Activated CD4-positive, alpha-beta T cell treated with anti-CD3 and anti-CD28 coated beads, Interleukin-2, amount 50 U/mL, for 16 hours (primary cell): ENCODE results near the gene KLF7.

Source experiments
- DNase-seq: peaks from one replicate; pipeline ENCODE4 v3.0.0-alpha.2; 2020

Gene KLF7

DNA sequence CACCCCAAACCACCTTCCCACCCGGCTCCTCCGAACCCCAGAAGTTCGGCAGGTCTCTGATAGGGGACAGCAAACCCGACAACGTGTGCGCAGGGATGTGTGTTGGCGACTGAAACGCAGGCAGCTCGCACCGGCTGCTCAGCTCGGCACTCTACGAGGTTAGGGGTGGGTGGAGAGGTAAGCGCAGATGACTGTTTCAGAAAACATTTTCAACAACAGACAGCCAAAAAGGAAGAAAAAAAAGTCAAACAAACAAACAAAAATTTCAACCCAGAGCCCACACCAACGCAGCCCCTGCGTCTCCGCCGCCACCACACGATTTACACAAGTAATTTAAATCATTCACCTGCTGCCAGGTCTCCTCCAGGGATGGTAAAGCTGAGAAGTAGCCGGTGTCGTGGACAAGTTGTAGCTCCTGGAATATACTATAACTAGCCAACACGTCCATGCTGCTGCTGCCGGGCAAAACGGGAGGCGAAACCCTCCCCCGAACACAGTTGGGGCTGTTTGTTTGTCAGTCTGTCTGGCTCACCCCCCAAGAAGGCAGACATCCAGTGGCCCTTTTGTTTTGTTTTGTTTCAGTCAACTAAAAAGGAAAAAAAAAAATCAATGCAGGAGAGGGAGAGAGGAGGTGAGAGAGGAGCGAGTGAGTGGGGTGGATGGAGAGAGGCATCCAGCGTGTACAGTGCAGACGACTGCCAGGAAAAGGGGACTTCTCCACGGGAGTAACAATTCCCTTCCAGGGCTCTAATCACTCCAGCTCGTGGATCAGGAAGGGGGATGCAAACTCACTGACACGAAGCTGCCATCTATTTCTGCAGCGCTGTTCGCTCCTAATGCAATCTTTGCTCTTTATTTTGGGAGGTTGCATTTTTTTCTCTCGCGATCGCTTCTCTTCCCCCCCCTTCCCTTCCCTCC, at the start of gene KLF7:
Gene KLF7 (minus strand): TSS at position 828 of the 918 bp plus-strand sequence. CDS start 380 bp downstream, at position 448.
- peak; percentile 50 for DNase-seq

DNA sequence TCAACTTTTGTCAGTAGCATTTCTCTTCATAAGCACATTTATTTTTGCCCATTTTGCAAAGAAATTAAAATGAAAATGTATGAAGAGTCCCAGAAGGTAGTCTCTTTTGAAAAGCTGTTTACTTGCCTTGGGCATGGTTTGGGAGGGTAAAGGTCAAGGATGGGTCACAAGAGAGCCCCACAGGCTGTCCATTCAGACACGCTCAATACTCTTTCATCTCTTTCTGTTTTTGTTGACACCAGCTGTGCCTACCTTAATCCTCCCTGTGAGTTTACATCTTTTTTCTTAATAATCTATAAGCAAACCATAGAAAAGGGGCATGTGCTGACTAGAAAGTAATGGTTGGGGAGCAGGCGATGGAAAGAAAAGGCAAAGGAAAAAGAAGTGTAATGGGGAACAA, 49.6 kb upstream of the KLF7 start:
- DNase-seq: no peak

DNA sequence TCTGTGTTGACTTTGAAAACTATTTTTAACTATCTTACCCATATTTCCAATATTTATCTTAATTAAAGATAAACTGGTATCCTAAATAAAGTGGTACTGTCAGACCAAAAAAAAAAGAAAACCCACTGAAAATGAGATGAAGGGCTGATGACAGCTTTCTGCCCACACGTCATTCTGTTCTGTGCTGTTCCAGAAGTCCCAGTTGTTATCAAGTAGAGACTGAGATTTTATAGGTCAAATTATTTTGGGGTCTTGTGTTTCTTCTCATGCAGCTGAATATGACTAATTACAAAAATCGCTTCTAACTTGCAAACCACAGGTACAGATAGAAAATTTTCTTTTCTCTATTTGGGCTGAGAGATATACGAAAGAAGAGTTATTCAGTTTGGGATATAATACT, 48.7 kb upstream of the KLF7 start:
- DNase-seq: no peak

DNA sequence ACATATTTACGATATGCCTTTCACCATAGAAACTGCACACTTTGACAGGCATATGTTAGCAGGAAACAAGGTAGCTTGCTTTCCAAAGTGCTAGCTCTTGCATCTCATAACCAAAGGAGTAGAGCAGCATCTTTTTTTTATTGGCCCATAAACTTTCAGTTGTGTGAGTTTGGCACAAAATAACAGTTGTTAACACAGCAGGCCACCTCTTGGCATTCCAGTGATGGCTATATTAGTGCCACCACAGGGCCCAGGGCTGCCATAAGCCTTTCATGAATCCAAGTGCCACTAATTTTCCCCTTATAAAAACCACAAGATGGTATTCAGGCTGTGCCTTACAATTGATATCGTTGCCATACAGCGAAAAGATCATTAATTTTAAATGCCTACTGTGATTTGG, 40.3 kb upstream of the KLF7 start:
- DNase-seq: no peak

DNA sequence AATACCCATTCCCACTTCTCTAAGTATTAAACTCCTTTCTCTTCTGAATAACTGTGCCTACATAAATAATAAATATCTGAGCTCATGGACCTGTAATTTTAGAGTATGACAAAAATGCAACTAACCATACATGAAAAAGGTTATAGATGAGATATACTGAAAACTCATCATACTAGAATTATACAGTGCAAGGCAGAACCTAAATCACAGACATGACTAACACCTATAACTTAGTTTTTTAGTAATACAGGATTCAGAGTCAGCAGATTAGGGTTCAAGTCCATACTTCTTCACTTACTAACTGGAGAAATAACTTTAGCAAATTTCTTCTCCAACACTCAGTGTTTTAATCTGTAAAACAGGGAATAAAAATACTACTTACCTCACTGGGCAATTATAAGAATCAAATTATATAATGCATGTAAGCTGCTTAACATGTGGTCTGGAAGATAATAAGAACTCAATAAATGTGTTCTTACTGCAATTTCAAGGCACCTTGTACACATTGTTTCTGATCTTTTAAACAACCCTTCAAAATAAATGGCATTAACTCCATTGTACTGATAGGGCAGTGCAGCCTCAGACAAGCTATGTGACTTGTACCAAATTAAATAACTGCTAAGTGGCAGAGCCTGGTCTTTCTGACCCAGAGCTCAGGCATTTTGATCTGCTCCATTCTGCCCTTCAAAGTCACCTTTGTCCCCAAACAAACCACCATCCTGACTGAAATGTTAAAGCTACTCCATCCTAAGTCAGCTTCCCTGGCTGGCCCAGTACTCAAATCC, 39.6 kb upstream of the KLF7 start:
- DNase-seq: no peak

DNA sequence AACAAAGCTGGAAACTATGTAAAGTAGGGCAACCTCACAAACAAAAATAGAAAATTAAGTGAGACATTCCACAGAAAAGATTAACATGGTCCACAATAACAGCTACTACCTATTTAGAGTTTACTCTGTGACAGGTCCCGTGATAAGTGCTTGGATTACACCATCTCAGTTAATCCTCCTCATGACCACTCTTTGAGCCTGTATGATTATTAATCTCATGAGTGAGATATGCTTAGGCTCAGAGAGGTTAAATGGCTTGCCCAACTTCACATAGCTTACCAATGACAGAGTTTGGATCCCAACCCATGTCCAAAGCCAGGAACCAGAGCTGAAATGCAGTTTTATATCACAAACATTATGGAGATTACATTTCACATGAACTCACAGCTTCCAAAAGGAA, 37.3 kb upstream of the KLF7 start:
- DNase-seq: no peak

DNA sequence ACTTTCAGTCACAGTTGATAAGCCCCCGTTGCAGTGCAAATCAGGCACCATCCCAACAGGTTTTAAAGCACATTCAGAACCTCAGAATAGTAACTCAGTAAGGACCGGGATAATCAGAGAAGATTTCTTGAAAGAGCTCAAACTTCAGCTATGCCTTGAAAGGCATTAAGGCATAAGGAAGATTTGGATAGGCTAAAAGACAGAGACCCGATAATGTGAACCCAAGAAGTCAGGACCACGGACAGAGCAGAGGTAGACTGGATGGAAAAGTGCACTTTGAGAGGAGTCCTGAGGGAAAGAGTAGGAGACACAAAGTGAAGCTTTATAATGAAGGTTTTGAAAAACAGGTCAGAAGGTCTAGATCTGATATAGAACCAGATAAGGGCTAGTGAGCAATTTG, 36.9 kb upstream of the KLF7 start:
- no peak for DNase-seq

DNA sequence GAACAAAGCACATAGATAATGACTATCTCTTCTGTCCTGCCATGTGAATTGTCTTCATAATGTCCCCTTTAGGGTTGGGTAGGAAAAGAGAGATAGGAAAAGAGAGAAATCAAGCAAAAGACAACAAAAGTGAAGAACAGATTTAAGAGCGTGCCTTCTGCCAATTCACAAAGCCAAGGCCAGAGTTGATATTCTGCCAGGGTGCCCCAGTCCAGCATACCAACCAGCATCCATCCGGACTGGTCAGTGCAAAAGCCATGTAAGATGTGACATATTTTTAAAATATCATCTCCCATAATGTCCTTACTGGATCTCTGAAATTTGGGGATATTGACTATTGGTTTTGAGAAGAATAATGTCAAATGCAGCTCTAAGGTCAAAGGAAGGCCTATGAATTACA, 35.7 kb upstream of the KLF7 start:
- DNase-seq: no peak

DNA sequence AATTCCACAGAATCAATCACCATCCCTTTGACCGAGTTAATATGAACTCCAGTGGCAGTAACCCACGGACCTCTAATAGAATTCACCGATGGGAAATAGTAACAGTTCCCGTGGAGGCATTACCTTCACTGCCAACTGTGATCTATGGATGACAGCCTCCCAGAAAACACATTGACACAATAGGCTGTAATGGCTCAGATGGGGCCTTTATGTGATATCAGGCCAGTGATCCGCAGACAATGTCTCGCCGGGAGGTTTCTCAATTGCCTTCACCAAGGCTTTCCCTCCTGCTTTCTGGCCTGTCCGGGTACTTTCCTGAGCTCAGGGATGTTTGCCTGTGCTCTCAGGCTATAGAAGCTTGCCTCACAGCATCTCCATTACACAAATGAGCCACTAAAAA, 34.4 kb upstream of the KLF7 start:
- DNase-seq: no peak

DNA sequence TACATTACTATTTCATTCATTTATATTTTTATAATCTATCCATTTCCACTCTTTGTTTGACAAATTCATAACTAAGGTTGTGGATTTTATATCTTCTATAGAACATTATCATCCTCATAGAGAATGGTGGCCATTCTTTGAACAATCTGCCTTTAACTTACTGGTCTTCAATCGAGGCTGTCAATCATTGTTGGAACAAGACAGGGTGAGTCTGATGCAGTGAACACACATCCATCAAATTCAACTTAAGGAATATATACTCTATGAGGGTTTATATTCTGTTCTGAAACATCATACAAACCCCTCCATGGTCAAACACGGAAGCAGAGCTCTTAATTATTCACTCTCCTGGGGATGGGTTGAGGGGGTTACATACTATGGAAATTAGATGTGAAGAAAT, 28.3 kb upstream of the KLF7 start:
- no peak for DNase-seq

DNA sequence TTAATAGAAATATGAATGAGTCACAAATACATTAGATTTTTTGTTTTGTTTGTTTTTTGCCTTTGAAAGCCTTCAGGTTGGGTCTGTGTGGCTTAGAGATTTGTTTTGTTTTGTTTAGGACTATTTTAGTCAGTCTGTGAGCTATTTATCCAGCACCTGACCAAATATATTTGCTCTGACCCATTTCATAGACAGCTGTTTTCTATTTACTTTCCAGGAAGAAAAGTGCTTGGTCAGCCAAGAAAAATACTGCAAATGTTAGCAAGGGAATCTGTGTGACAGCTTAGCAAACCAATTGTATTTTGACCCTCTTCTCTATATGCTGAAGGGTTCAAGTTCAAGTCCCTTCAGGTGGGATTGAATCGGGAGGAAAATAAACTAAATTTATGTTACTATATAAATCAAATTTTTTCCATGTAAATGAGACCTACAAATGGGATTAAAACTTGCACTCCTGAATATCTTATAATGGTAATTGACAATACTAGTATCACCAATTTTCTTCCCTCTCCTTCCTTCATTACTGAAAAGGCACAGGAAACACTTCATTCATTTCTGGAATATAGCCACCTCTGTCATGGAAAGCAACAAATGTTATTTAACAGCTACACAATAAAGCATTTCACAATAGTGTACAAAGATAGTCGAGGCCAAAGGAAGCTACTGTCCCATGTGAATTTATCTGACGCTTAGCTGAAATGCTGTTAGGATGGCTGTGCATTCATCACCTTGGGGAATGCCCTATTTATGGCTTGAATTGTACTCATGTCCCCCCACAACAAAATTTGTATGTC, 23.1 kb upstream of the KLF7 start:
- DNase-seq: no peak

DNA sequence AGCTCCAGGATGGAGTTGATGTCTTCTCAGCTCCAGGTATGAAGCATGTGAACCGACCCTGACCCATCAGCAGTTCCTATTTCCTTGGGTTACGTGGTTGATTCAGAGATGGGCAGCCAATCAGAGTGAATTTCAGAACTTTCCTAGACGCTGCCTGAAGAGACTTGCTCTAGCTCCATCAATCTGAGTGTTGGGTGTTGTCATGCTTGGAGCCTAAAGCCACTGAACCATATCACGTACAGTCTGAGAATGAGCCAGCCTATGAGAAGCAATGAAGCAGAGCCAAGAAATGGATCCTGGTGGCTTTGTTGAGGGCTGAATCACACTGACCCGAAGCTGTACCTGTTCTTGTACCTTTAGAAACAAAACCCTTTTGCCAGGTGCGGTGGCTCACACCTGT, 19.6 kb upstream of the KLF7 start:
- no peak for DNase-seq

DNA sequence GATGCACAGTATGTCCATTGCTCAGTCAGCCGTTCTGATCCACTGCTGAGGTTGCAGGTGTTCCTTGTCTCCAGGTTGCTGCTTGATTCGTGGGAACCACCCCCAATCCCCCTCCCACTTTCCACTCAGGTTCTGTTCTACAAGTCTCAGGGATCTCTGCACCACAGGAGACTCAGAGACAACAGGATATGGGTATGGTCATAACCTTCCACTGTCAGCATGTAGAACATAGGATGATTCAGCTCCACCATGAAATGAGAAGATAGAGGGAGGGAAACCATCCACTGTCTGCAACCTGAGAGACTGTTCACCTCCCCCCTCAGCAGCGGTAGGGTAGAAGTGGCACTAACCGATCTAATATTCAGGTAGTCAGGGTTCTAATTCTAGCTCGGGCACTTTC, 19.0 kb upstream of the KLF7 start:
- DNase-seq: no peak

DNA sequence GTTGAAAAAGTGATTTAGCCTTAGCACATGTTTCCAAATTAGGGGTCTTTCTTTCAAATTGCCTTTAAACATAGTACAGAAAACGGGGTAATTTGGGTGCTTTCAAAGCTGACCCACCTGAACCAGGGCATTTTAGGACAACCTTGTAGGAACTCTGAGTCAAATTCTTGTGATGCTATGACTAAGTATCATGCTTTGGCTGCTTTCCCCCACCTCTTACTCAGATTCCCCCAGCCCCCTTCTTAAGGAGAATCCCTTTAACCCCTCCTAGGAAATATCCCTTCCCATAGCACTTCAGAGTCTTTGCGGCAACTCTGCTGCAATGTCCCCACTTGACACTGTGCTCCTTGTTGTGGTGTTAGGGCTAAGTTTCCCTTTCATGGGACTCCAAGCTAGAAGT, 18.6 kb upstream of the KLF7 start:
- DNase-seq: no peak

DNA sequence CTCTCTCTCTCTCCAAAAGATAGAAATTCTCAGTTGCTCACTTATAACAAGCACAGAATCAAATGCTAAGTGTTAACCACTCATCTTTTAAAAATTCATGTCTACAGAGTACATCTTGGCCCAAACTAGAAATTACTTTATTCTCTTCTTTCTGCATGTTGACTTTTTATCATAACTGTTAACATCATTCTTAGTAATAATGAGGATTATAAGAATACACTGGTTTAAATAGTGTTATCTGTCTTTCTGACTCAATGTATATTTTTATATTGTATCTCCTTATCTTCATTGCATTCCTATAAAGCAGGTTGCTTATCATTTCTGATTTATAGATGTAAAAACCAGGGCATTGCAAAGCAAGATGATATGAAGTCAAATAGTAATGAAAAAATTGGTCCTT, 17.8 kb upstream of the KLF7 start:
- DNase-seq: no peak

DNA sequence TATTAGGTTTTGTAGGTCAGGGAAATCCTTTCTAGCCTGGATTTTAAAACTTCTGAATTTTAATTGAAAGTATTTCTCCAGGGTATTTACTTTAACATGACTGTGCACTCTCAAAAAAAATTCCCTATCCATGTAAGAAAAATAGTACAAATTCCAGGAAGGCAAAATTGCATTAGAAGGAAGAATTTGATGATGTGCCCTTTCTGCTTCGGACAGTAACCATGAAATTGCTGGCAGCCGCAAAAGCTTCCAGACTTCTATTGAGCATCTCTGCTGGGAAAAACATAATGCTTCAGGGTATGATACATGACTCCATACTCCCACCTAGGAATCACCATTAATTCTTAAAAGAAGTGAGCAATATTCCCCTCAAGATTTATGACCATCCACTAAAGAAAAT, 17.2 kb upstream of the KLF7 start:
- DNase-seq: no peak

DNA sequence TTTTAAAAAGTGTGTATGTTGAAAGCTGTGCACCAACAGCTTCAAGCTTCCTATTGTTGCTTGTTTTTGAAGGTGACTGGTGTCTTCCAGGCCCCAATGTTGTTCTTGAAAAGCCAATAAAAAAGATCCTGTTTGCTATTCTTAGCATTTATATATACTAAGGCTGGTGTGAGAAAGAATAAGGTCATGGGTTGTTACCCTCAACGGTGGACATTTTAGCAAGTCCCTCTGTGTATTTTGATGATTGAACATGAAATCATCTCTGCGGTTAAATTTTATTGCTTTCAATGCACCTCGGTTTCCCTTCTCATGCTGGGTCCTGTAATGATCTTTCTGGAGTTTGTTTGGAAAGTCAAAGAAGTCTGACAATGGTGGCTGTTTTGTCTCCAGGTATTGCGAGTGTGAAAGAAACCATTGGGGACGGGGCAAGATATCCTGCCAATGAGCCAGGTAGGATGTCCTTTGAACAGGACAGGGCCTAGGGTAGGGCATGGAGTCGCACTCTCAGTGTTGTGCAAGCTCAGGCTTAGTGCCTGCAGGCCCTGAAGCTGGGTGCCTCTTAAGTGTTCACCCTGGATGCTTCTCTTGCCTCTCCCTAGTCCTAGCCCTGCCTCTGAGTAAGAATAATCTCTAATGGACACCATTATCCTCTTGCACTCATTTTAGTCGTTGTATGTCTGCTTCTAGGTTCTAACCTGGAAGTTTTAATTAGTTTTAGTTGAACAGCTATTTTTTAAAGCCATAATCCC, 16.0 kb upstream of the KLF7 start:
- DNase-seq: no peak

DNA sequence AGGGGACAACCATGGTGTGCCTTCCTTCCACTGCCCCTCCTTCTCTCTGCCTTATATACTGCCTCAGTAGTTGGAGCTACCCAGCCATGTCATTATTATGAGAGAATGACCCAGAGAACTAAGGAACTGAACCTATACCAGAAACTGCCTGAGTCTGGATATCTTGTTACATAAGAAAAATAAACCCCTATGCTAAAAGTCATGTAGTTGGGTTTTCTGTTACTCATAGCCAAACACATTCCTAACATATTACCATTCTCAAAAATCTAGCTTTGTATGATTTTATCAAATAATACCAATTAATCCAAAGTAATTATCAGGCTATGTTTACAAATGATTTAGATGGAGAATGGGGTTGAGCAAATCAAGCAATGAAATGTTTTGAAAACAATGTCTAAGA, 15.0 kb upstream of the KLF7 start:
- no peak for DNase-seq

DNA sequence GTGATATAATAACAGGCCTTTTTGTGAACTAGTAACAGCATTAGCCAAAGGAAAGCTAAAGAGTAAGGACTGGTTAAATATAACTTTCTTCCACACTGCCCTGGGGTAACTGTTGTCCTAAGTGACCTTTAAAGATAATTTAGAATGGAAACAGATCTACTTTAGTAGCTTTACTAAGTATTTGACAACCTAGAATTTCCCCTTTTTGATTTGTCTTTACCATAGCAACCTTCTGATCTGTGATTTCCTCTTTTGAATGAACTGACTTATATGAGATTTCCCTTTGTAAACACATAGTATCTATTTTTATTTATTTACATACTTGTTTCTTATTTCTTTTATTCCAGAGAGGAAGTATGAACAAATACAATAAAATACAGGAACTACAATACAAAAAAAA, 10.5 kb upstream of the KLF7 start:
- DNase-seq: no peak

DNA sequence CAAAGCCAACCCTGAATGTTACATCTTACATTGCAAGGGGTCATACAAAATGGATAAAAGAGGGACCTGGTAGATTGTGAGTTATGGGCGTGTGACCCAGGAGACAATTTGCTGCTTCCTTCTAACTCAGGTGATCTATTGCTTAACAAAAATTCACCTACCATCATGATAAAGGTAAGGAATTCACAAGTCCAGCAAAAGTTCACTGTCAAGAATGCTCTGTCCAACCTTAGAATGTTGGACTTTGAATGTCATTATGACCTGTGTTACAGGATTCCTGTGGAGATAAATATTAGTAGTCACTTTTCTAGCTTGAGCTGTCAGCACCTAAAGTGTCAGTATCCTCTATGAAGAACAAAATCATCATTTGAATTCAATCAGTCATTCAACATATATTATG, 7.9 kb upstream of the KLF7 start:
- no peak for DNase-seq

DNA sequence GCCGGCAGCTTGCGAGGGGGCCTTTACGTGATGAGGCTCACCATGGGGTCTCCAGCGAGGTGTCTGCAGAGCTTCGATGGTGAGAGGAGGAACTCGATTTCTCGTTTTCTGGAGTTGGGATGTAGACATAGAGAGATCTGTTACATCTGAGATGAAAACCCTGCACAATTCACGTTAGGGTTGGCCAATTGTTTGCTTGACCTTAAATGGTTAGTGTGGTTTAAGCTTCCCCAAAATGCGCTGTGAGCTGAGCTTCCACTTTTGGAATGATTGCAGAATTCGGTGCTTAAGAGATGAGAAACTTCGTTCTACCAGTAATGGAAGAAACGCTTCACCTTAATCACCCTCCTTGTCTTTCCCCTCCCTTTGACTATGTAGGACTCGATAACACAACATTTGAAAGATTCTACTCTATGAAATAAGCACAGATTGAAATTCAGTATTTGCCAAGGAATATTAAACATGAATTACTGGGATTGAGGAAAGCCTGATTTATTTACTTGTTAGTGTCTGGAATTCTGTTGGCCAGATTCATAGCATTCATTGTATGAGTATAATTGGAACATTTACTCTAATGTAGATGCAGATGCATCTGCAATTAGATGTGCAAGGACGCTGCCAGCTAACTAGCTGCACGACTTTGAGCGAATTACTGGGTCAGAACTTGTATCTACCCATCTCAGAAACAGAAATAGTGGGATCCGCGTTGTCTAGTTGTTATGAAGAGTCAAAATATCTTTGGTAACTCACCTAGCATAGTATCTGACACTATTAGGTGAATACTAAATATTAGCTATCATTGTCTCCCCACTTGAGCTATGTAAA, 1.6 kb upstream of the KLF7 start:
- DNase-seq: peak; percentile 36
